ENCODE results near the gene HS3ST3A1.
A peak's percentile ranks its signal among the peaks of the same experiment; 100 is the strongest.

The HS3ST3A1 gene

DNA sequence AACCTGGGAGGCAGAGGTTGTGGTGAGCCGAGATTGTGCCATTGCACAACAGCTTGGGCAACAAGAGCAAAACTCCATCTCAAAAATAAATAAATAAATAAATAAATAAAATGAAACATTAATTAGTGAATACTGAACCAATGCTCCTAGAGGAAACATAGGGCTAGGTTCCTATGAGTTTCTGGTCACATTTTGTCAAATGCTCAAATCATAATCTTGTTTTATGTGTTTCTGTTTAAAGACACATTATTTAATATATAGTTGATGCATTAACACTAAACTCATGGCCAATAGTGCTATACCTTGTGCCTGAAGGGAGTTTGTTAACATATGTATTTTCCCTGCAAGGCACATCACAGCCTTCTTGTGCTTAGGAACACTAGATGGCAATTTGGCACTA lies 66.8 kb downstream of the HS3ST3A1 start:
- Histone ChIP-seq H3K14ac (ENCODE audit: low read length in 2 of 2) (no peak overlapping the region), H3K27ac (ENCODE audit: low read length, poor library complexity, severe bottlenecking) (no peak overlapping the region), H3K4ac (ENCODE audit: low read depth in 1 of 2, low read length in 2 of 2) (no peak overlapping the region), H2AFZ (ENCODE audit: low read depth, low read length) (no peak overlapping the region), H3K9ac (ENCODE audit: low read length) (no peak overlapping the region), H2BK120ac (ENCODE audit: low read depth, low read length) (no peak overlapping the region), H3K9me3 (ENCODE audit: control insufficient read depth, low read length) (peaks cover 23% of the 10 kb centered on the region), H2BK15ac (ENCODE audit: low read depth, poor library complexity, severe bottlenecking) (no peak overlapping the region), H2AK5ac (ENCODE audit: low read length, severe bottlenecking) (no peak overlapping the region), H2BK5ac (ENCODE audit: low read depth, low read length, poor library complexity, severe bottlenecking) (no peak overlapping the region), H3K36me3 (ENCODE audit: control insufficient read depth in 1 of 2, insufficient read depth in 2 of 2, low read depth in 1 of 2, low read length in 2 of 2) (peaks cover 0 to 43% of the 10 kb centered on the region in 2 experiments), H4K91ac (ENCODE audit: low read length) (no peak overlapping the region), H3K4me2 (ENCODE audit: low read length, poor library complexity, severe bottlenecking) (no peak overlapping the region), H2BK12ac (ENCODE audit: low read length in 2 of 2) (no peak overlapping the region), H3K18ac (ENCODE audit: low read depth in 1 of 2, low read length in 2 of 2) (no peak overlapping the region), H4K8ac (ENCODE audit: low read length) (no peak overlapping the region), H3K27me3 (ENCODE audit: control insufficient read depth in 1 of 2, insufficient read depth in 1 of 2, low read length in 2 of 2) (no peaks in the 10 kb centered on the region), H3K23ac (ENCODE audit: low read length in 2 of 2) (no peak overlapping the region), H3K79me1 (replicated peaks; ENCODE audit: low read length, poor library complexity, severe bottlenecking) (no peaks in the 10 kb centered on the region), H3K4me3 (ENCODE audit: insufficient read depth in 1 of 2, low read depth in 1 of 2, low read length in 2 of 2) (no peak overlapping the region), H3K4me1 (ENCODE audit: control insufficient read depth, insufficient read depth, low read depth, low read length) (no peaks in the 10 kb centered on the region)
- DNase-seq = no peak
- no CpG with 5 or more reads among the region's 1 CpG for WGBS

GRCh38 chr17:13531721-13532120 lies 70.0 kb downstream of the HS3ST3A1 start:
- peaks cover 0 to 34% of the 10 kb centered on the region in 2 experiments for H3K36me3 ChIP-seq (ENCODE audit: control insufficient read depth in 1 of 2, insufficient read depth in 2 of 2, low read depth in 1 of 2, low read length in 2 of 2)
- H3K27me3 ChIP-seq (ENCODE audit: control insufficient read depth in 1 of 2, insufficient read depth in 1 of 2, low read length in 2 of 2) = no peaks in the 10 kb centered on the region
- H4K91ac ChIP-seq (ENCODE audit: low read length) = no peak overlapping the region
- H3K9ac ChIP-seq (ENCODE audit: low read length) = no peak overlapping the region
- H2BK15ac ChIP-seq (ENCODE audit: low read depth, poor library complexity, severe bottlenecking) = no peak overlapping the region
- DNase-seq = no peak
- 63% methylated on average over 2 of the region's 2 CpGs for WGBS
- no peak overlapping the region for H3K27ac ChIP-seq (ENCODE audit: low read length, poor library complexity, severe bottlenecking)
- H3K4ac ChIP-seq (ENCODE audit: low read depth in 1 of 2, low read length in 2 of 2) = no peak overlapping the region
- no peak overlapping the region for H3K4me2 ChIP-seq (ENCODE audit: low read length, poor library complexity, severe bottlenecking)
- H3K79me1 ChIP-seq (replicated peaks; ENCODE audit: low read length, poor library complexity, severe bottlenecking) = no peaks in the 10 kb centered on the region
- peaks cover 11% of the 10 kb centered on the region for H3K9me3 ChIP-seq (ENCODE audit: control insufficient read depth, low read length)
- no peak overlapping the region for H2AFZ ChIP-seq (ENCODE audit: low read depth, low read length)
- no peak overlapping the region for H3K18ac ChIP-seq (ENCODE audit: low read depth in 1 of 2, low read length in 2 of 2)
- H2BK5ac ChIP-seq (ENCODE audit: low read depth, low read length, poor library complexity, severe bottlenecking) = no peak overlapping the region
- H2BK120ac ChIP-seq (ENCODE audit: low read depth, low read length) = no peak overlapping the region
- no peak overlapping the region for H3K14ac ChIP-seq (ENCODE audit: low read length in 2 of 2)
- no peak overlapping the region for H4K8ac ChIP-seq (ENCODE audit: low read length)
- no peak overlapping the region for H2AK5ac ChIP-seq (ENCODE audit: low read length, severe bottlenecking)
- H3K4me3 ChIP-seq (ENCODE audit: insufficient read depth in 1 of 2, low read depth in 1 of 2, low read length in 2 of 2) = no peak overlapping the region
- no peak overlapping the region for H2BK12ac ChIP-seq (ENCODE audit: low read length in 2 of 2)
- no peaks in the 10 kb centered on the region for H3K4me1 ChIP-seq (ENCODE audit: control insufficient read depth, insufficient read depth, low read depth, low read length)
- H3K23ac ChIP-seq (ENCODE audit: low read length in 2 of 2) = no peak overlapping the region

- Histone ChIP-seq H3K4me3 (ENCODE audit: insufficient read depth in 1 of 2, low read depth in 1 of 2, low read length in 2 of 2) (no peak overlapping the region), H3K14ac (ENCODE audit: low read length in 2 of 2) (peak overlapping the region in 1 of 2 experiments; percentile 55), H3K9ac (ENCODE audit: low read length) (no peak overlapping the region), H3K79me1 (replicated peaks; ENCODE audit: low read length, poor library complexity, severe bottlenecking) (no peaks in the 10 kb centered on the region), H3K4me2 (ENCODE audit: low read length, poor library complexity, severe bottlenecking) (no peak overlapping the region), H4K91ac (ENCODE audit: low read length) (no peak overlapping the region), H2BK5ac (ENCODE audit: low read depth, low read length, poor library complexity, severe bottlenecking) (no peak overlapping the region), H3K9me3 (ENCODE audit: control insufficient read depth, low read length) (no peaks in the 10 kb centered on the region), H3K18ac (ENCODE audit: low read depth in 1 of 2, low read length in 2 of 2) (peak overlapping the region in 1 of 2 experiments; percentile 24), H3K27ac (ENCODE audit: low read length, poor library complexity, severe bottlenecking) (no peak overlapping the region), H2BK12ac (ENCODE audit: low read length in 2 of 2) (no peak overlapping the region), H3K4ac (ENCODE audit: low read depth in 1 of 2, low read length in 2 of 2) (no peak overlapping the region), H2AK5ac (ENCODE audit: low read length, severe bottlenecking) (no peak overlapping the region), H4K8ac (ENCODE audit: low read length) (no peak overlapping the region), H3K23ac (ENCODE audit: low read length in 2 of 2) (no peak overlapping the region), H3K4me1 (ENCODE audit: control insufficient read depth, insufficient read depth, low read depth, low read length) (no peaks in the 10 kb centered on the region), H3K27me3 (ENCODE audit: control insufficient read depth in 1 of 2, insufficient read depth in 1 of 2, low read length in 2 of 2) (no peaks in the 10 kb centered on the region), H2BK15ac (ENCODE audit: low read depth, poor library complexity, severe bottlenecking) (no peak overlapping the region), H2BK120ac (ENCODE audit: low read depth, low read length) (no peak overlapping the region), H2AFZ (ENCODE audit: low read depth, low read length) (peak overlapping the region; percentile 1), H3K36me3 (ENCODE audit: control insufficient read depth in 1 of 2, insufficient read depth in 2 of 2, low read depth in 1 of 2, low read length in 2 of 2) (peaks cover 0 to 14% of the 10 kb centered on the region in 2 experiments)
- no peak for DNase-seq
- 61% methylated on average over 2 of the region's 3 CpGs for WGBS
These were observed 75.9 kb downstream of the HS3ST3A1 start for GRCh38 chr17:13525876-13526275.

GRCh38 chr17:13523164-13523563 lies 78.6 kb downstream of the HS3ST3A1 start:
- Histone ChIP-seq H2BK12ac (ENCODE audit: low read length in 2 of 2) (no peak overlapping the region), H3K9ac (ENCODE audit: low read length) (no peak overlapping the region), H3K4me2 (ENCODE audit: low read length, poor library complexity, severe bottlenecking) (no peak overlapping the region), H4K8ac (ENCODE audit: low read length) (no peak overlapping the region), H2BK5ac (ENCODE audit: low read depth, low read length, poor library complexity, severe bottlenecking) (no peak overlapping the region), H3K4ac (ENCODE audit: low read depth in 1 of 2, low read length in 2 of 2) (no peak overlapping the region), H3K9me3 (ENCODE audit: control insufficient read depth, low read length) (peaks cover 5% of the 10 kb centered on the region), H3K18ac (ENCODE audit: low read depth in 1 of 2, low read length in 2 of 2) (no peak overlapping the region), H4K91ac (ENCODE audit: low read length) (no peak overlapping the region), H2AK5ac (ENCODE audit: low read length, severe bottlenecking) (no peak overlapping the region), H3K27ac (ENCODE audit: low read length, poor library complexity, severe bottlenecking) (no peak overlapping the region), H3K79me1 (replicated peaks; ENCODE audit: low read length, poor library complexity, severe bottlenecking) (no peaks in the 10 kb centered on the region), H3K4me1 (ENCODE audit: control insufficient read depth, insufficient read depth, low read depth, low read length) (no peaks in the 10 kb centered on the region), H2BK15ac (ENCODE audit: low read depth, poor library complexity, severe bottlenecking) (no peak overlapping the region), H3K36me3 (ENCODE audit: control insufficient read depth in 1 of 2, insufficient read depth in 2 of 2, low read depth in 1 of 2, low read length in 2 of 2) (peaks cover 0 to 3% of the 10 kb centered on the region in 2 experiments), H2BK120ac (ENCODE audit: low read depth, low read length) (no peak overlapping the region), H3K14ac (ENCODE audit: low read length in 2 of 2) (no peak overlapping the region), H3K4me3 (ENCODE audit: insufficient read depth in 1 of 2, low read depth in 1 of 2, low read length in 2 of 2) (no peak overlapping the region), H2AFZ (ENCODE audit: low read depth, low read length) (no peak overlapping the region), H3K27me3 (ENCODE audit: control insufficient read depth in 1 of 2, insufficient read depth in 1 of 2, low read length in 2 of 2) (no peaks in the 10 kb centered on the region), H3K23ac (ENCODE audit: low read length in 2 of 2) (no peak overlapping the region)
- WGBS = 97% methylated on average over 5 of the region's 5 CpGs
- no peak for DNase-seq
